GM23248 (cell line): Measurements from ENCODE around the gene PER3. TPM values are rescaled to one million over a fixed set of nuclear protein-coding genes. Genes with fewer than 3 reads are reported as not detected.
"Not testable (repeated sequence)": the region's sequence is repeated elsewhere in the genome, so short reads cannot be mapped to it uniquely, and the experiment has no call there.

Experiments
- DNase-seq: peaks from one replicate; pipeline ENCODE4 v3.0.0-alpha.2; 2015
- H2AFZ ChIP-seq: fragments of 200-600 bp; sonication (generic); 2 replicates; pipeline ENCODE4 v1.6.1; 2016; ENCODE audit warnings: antibody characterized with exemption
- H3F3A ChIP-seq: fragments of 200-600 bp; sonication (generic); 2 replicates; pipeline ENCODE4 v1.6.1; 2016; ENCODE audit warnings: mild to moderate bottlenecking, antibody characterized with exemption, mixed run types; ENCODE audit not compliant: insufficient read depth
- H3K27ac ChIP-seq: fragments of 200-600 bp; sonication (generic); 2 replicates; pipeline ENCODE4 v1.5.1; 2016; ENCODE audit warnings: mild to moderate bottlenecking
- H3K27me3 ChIP-seq: fragments of 200-600 bp; sonication (generic); replicated peaks from 2 replicates; pipeline ENCODE4 v1.6.1; 2016; ENCODE audit warnings: mild to moderate bottlenecking; ENCODE audit not compliant: insufficient read depth
- H3K36me3 ChIP-seq: fragments of 200-600 bp; sonication (generic); 2 replicates; pipeline ENCODE4 v1.6.1; 2016; ENCODE audit warnings: low read depth, mild to moderate bottlenecking
- H3K4me1 ChIP-seq: fragments of 200-600 bp; sonication (generic); 2 replicates; pipeline ENCODE4 v1.6.1; 2016; ENCODE audit warnings: mild to moderate bottlenecking; ENCODE audit not compliant: insufficient read depth
- H3K4me2 ChIP-seq: fragments of 200-600 bp; sonication (generic); one replicate; pipeline ENCODE4 v1.6.1; 2016; ENCODE audit warnings: mild to moderate bottlenecking; ENCODE audit not compliant: unreplicated experiment
- H3K4me3 ChIP-seq: fragments of 200-600 bp; sonication (generic); 2 replicates; pipeline ENCODE4 v1.5.1; 2016; ENCODE audit warnings: mild to moderate bottlenecking
- H3K79me2 ChIP-seq: fragments of 200-600 bp; sonication (generic); 2 replicates; pipeline ENCODE4 v1.6.1; 2016; ENCODE audit warnings: mild to moderate bottlenecking; ENCODE audit not compliant: insufficient read depth
- H3K9ac ChIP-seq: fragments of 200-600 bp; sonication (generic); 2 replicates; pipeline ENCODE4 v1.6.1; 2016; ENCODE audit warnings: mild to moderate bottlenecking
- H3K9me2 ChIP-seq: fragments of 200-600 bp; sonication (generic); 2 replicates; pipeline ENCODE4 v1.6.1; 2016; ENCODE audit warnings: mixed run types, mild to moderate bottlenecking, moderate library complexity; ENCODE audit not compliant: insufficient read depth
- H3K9me3 ChIP-seq: fragments of 200-600 bp; sonication (generic); one replicate; pipeline ENCODE4 v1.6.1; 2017; ENCODE audit warnings: low read depth
- H4K20me1 ChIP-seq: fragments of 200-600 bp; sonication (generic); 2 replicates; pipeline ENCODE4 v1.6.0; 2016; ENCODE audit not compliant: insufficient read depth
- EZH2 ChIP-seq: fragments of 200-600 bp; sonication (generic); IDR thresholded peaks from 2 replicates; pipeline ENCODE4 v1.6.1; 2018; ENCODE audit warnings: antibody characterized with exemption, mild to moderate bottlenecking; ENCODE audit not compliant: insufficient read depth, poor library complexity, severe bottlenecking
- EZH2phosphoT487 ChIP-seq: fragments of 200-600 bp; sonication (generic); IDR thresholded peaks from 2 replicates; pipeline ENCODE4 v1.6.1; 2018; ENCODE audit warnings: antibody characterized with exemption, moderate library complexity, mild to moderate bottlenecking, low read depth; ENCODE audit not compliant: insufficient read depth
- WGBS, 2 experiments: methylation state at CpG; one replicate each; pipeline ENCODE4 v1.1.6; 2015 to 2017; ENCODE audit warnings: low lambda C conversion rate in 2 of 2, low coverage in 1 of 2; ENCODE audit errors: missing lambda C conversion rate in 2 of 2; 5-methylcytosine and 5-hydroxymethylcytosine counted together
- in situ Hi-C: fragments of 300-500 bp; cut with MboI; formaldehyde crosslinking; loops from 2 replicates; pipeline ENCODE4 v1.15.0; 2020
- polyA plus RNA-seq: library from polyadenylated mRNA; unstranded; fragments of >200 nt; fragmentation: Nextera tagmentation; extraction: Ambion mirVana; gene quantifications from 2 replicates; pipeline ENCODE4 v1.2.1, GENCODE V29; 2016
- total RNA-seq: library from RNA; depleted of rRNA; stranded (reverse); fragments of >200 nt; shearing (Covaris generic); gene quantifications from 2 replicates; pipeline ENCODE4 v1.2.3, GENCODE V29; 2014

PER3 gene
- total and polyA plus RNA-seq, 2 experiments from 2014 or later = 1.1 to 2.4 TPM

- H3K79me2 ChIP-seq = no peaks in the 10 kb centered on the region
- no peak overlapping the region for H3K4me2 ChIP-seq
- H3K4me1 ChIP-seq = no peaks in the 10 kb centered on the region
- H3K27me3 ChIP-seq = no peaks in the 10 kb centered on the region
- no peak for DNase-seq
- H3K9ac ChIP-seq = no peak overlapping the region
- H4K20me1 ChIP-seq = no peaks in the 10 kb centered on the region
- H3K9me2 ChIP-seq = no peaks in the 10 kb centered on the region
- no peak for TF ChIP-seq EZH2
- TF ChIP-seq EZH2phosphoT487 = no peak
- no peak overlapping the region for H3K27ac ChIP-seq
- H2AFZ ChIP-seq = no peak overlapping the region
- in situ Hi-C loops = no loop called here
- H3K9me3 ChIP-seq = no peaks in the 10 kb centered on the region
- 70 to 76% methylated on average over 5 of the region's 5 CpGs for WGBS, 2 experiments
- H3K4me3 ChIP-seq = no peak overlapping the region
- peaks cover 8% of the 10 kb centered on the region; the same call in 1 of the 2 replicates for H3F3A ChIP-seq
- H3K36me3 ChIP-seq = peaks cover 6% of the 10 kb centered on the region; the same call in 1 of the 2 replicates
Measured at GRCh38 chr1:7786795-7787194, 2.7 kb downstream of the PER3 start.

- 75 to 78% methylated on average over 5 of the region's 5 CpGs for WGBS, 2 experiments
Measured at GRCh38 chr1:7789828-7790227, 5.7 kb downstream of the PER3 start.

GRCh38 chr1:7791027-7791426, 6.9 kb downstream of the PER3 start:
- H3K36me3 ChIP-seq, H3K4me2 ChIP-seq, H4K20me1 ChIP-seq, H3K79me2 ChIP-seq, H3K9me3 ChIP-seq, DNase-seq, H3K9ac ChIP-seq, H3K27me3 ChIP-seq, H3K27ac ChIP-seq, in situ Hi-C loops, H3K9me2 ChIP-seq, H3K4me3 ChIP-seq, H2AFZ ChIP-seq, H3F3A ChIP-seq, H3K4me1 ChIP-seq: not testable (repeated sequence)
- WGBS, 2 experiments = 96 to 97% methylated on average over 3 of the region's 3 CpGs

More at GRCh38 chr1:7789828-7790227, 5.7 kb downstream of the PER3 start:
- H4K20me1 ChIP-seq = no peaks in the 10 kb centered on the region
- H3K4me3 ChIP-seq = no peak overlapping the region
- H3F3A ChIP-seq = no peaks in the 10 kb centered on the region
- no peaks in the 10 kb centered on the region for H3K27me3 ChIP-seq
- H3K4me1 ChIP-seq = no peaks in the 10 kb centered on the region
- no peak overlapping the region for H3K4me2 ChIP-seq
- no peak overlapping the region for H3K27ac ChIP-seq
- no peak for DNase-seq
- in situ Hi-C loops = no loop called here
- H3K36me3 ChIP-seq = peaks cover 6% of the 10 kb centered on the region; the same call in 1 of the 2 replicates
- no peaks in the 10 kb centered on the region for H3K9me3 ChIP-seq
- H3K79me2 ChIP-seq = no peaks in the 10 kb centered on the region
- H3K9ac ChIP-seq = no peak overlapping the region
- no peaks in the 10 kb centered on the region for H3K9me2 ChIP-seq
- no peak overlapping the region for H2AFZ ChIP-seq
- TF ChIP-seq EZH2 (no peak), EZH2phosphoT487 (no peak)

GRCh38 chr1:7795406-7795805, 11.3 kb downstream of the PER3 start:
- Histone ChIP-seq H3K9me2 (no peaks in the 10 kb centered on the region), H3F3A (no peaks in the 10 kb centered on the region), H3K79me2 (no peaks in the 10 kb centered on the region), H3K4me3 (no peak overlapping the region), H3K9ac (no peak overlapping the region), H4K20me1 (no peaks in the 10 kb centered on the region), H3K4me1 (no peaks in the 10 kb centered on the region), H3K9me3 (no peaks in the 10 kb centered on the region), H3K27ac (no peak overlapping the region), H3K27me3 (no peaks in the 10 kb centered on the region), H3K4me2 (no peak overlapping the region), H2AFZ (no peak overlapping the region), H3K36me3 (no peaks in the 10 kb centered on the region)
- no peak for DNase-seq
- 62 to 69% methylated on average over 12 of the region's 12 CpGs for WGBS, 2 experiments
- TF ChIP-seq EZH2 (no peak), EZH2phosphoT487 (no peak)
- in situ Hi-C loops = no loop called here

DNA sequence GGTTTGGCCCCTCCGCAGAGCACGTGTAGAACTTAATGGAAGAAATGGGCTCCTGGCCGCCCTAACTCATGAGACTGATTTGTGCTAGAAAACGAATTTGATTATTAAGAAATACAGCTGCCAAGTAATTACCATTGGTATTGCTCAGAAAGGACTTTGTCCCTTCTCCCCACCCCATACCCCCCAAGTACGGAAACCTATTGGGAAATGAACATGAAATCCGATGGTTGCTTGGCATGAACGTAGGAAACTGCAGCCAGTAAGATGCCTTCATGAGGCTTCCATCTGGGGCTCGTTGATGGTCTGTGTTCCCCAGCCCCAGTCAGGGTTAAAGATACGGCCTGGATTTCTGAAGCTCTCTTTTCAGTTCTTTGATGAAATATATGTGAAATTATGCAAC, 21.4 kb downstream of the PER3 start:
- Histone ChIP-seq H3K27me3 (no peaks in the 10 kb centered on the region), H3K27ac (no peak overlapping the region), H3F3A (0 out of 2 replicates have a peak, but pooled peaks cover 5% of the 10 kb centered on the region), H2AFZ (no peak overlapping the region), H3K4me3 (no peak overlapping the region), H3K9me3 (no peaks in the 10 kb centered on the region), H4K20me1 (no peaks in the 10 kb centered on the region), H3K36me3 (0 out of 2 replicates have a peak, but pooled peaks cover 3% of the 10 kb centered on the region), H3K9ac (no peak overlapping the region), H3K9me2 (no peaks in the 10 kb centered on the region), H3K4me2 (no peak overlapping the region), H3K4me1 (0 out of 2 replicates have a peak, but pooled peaks cover 4% of the 10 kb centered on the region), H3K79me2 (no peaks in the 10 kb centered on the region)
- in situ Hi-C loops = no loop called here
- no peak for DNase-seq
- TF ChIP-seq EZH2 (no peak), EZH2phosphoT487 (no peak)
- 77 to 79% methylated on average over 9 of the region's 9 CpGs for WGBS, 2 experiments
